Activated CD4-positive, CD25-positive, alpha-beta regulatory T cell treated with anti-CD3 and anti-CD28 coated beads, Interleukin-2, amount 50 U/mL, for 72 hours (primary cell): ENCODE results near the gene TMEM179.
"Not testable (repeated sequence)": the region's sequence is repeated elsewhere in the genome, so short reads cannot be mapped to it uniquely, and the experiment has no call there.

Experiments used
- DNase-seq: peaks from one replicate; pipeline ENCODE4 v3.0.0; 2021

TMEM179 gene

DNA sequence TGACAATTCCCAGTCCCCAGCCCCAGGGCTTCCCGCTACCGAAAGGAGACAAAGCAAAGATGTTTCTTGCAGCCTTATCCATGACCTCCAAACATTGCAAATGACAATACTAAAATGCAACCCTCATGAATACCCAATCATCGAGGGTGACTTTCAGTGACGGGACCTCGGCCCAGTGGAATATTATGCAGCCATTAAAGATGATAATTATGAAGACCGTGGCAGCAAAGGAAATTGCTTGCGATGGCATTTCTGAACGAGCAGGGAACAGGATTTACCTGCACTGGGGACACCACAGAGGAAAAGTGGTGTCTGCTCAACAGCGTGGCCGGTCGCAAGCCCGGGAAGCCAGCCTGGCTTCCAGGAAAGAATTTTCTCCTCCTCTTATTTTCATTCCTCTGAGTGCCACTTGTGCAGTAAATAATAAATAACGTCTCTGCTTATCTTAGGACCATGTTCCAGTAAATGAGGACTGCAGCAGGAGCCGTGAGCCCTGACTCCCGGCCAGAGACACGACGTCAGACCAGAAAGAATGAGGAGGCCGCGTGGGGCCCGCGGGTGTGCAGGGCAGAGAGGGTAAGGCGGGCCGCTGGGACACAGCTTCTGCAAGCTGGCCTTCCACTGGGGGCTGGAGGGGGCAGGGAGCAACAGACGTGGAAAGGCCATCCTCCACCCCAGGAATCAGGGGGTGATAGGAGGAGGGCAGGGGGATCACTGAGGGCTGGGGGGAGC, 18.4 kb downstream of the TMEM179 start:
- DNase-seq = no peak

DNA sequence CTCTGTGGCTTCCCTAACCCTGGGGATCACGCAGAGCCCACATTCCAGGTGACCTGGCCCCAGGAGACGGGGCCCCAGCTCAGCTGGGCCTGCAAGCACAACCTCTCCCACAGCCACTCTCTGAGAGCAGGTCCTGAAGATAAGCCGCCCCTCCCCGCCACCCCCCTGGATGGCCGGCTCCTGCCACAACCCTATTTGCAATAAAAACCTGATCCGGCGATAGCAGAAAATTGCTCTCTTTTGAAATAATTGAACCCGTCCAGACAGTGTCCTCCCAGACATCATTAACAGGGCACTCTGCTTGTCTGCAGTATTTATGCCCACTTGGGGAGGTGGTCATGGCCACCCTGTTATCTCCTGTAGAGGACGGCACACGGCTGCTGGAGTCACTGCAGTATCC, 20.0 kb downstream of the TMEM179 start:
- DNase-seq = no peak

DNA sequence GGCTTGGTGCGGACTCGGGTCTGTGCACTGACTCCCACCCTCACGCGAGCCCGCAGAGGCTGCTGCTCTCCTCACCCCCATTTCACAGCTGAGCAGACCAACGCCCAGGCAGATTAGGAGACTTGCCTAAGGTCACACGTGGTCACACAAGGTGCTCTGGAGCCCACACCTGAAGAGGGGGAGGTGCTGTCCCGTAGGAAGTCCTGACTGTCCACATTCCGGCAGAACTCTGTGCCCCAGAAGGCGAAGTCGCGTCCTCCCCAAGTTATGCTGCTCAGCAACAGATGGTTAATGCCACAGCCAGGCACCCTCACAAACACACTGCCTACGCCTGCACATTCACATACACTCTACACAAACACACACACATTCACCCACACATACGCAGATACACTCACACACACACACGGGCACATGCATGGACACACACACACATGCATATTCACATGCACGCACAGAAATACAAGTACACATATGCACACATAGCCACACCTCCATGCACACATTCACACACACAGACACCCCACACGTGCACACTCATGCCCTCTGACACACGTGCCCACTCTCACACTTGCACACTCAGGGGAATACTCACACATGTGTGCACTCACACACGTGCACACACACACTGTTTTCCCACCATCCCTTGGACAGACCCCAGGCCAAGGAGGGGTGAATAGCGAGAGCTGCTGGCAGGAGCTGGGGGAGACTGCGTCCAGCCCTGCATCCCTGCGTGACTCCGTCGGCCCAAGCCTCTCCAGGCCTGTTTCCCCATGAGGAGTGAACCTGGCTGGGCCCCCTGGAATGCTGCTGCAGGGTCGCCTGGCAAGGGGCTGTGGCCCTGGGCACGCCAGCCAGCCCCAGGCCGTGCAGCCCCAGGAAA, 20.9 kb downstream of the TMEM179 start:
- DNase-seq = no peak

DNA sequence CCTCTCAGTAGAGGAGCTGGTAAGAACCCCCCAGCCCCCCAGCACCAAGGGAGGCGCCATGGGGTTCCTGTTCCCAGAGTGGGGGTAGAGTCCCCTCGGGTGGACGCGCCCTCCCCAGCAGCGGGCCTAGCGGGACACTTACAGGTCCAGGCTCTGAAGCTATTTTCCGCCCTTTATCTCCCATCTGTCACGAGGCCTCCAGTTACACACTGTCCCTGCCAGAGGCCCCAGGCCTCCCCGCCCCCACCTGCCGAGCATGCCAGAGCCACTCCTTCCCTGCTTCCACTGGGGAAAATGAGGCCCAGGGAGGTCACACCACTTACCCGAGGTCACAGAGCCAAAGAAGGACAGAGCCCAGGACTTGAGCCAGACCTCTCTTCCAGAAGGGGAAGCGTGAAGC, 21.9 kb downstream of the TMEM179 start:
- DNase-seq = no peak

- no peak for DNase-seq
Measured at GRCh38 chr14:104582005-104582404, 22.6 kb downstream of the TMEM179 start.

DNA sequence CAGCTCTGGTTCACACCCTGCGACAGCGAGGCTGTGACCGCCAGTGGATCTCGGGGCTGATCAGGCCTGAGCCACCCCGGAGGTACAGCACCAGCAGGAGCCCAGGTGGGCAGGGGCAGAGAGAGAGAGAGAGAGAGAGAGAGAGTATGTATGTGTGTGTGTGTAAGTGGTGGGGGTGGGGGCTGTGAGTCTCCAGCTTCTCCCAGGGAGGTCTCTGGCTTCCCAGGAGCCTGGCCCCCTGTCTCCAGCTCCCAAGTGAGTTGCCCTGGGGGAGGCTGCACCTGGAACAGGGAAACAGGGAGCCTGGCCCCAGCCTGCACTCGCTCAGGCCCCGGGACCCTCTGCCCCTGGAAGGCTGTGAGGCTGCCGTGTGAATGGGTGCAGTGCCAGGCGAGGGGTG, 23.1 kb downstream of the TMEM179 start:
- DNase-seq = no peak

- no peak for DNase-seq
Measured at GRCh38 chr14:104580961-104581360, 23.6 kb downstream of the TMEM179 start.

DNA sequence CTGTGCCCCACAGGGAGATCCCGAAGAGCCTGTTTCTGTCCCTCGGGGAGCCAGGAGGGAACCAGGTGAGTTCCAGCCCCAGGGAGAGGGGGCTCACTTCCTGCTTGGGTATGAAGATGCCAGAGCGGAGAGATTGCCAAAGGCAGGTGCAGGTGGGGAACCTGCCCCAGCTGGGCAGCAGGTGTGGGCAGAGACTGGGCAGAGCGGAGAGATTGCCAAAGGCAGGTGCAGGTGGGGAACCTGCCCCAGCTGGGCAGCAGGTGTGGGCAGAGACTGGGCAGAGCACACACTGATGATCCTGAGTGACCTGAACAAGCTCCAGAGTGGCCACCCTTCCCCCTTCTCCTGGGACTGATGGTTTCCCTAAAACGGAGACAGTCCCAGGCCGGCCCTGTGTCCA, 24.6 kb downstream of the TMEM179 start:
- DNase-seq = not testable (repeated sequence)

DNA sequence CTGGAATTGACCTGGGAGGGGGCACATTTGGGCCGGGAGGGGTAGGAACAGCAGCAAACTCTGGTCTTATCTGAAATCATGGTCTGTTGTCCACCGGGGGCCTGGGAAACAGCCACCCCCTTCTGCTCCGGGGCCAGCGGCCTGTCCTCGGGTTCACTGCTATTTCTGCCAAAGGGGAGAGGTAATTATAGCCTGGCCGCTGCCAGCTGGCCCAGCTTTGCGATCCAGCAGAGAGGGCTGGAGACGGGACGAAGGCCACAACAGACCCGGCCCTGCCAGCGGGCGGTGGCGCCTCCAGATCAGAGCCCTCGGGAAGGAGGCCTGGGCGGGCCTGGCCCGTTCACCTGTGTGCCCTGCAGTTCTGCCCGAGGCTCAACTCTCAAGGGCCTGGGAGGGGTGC, 25.1 kb downstream of the TMEM179 start, which contains the start of gene C14orf180:
Gene C14orf180, plus strand, starts transcription at position 258 of the 400 bp plus-strand sequence. CDS start 6,667 bp downstream, outside the sequence.
- no peak for DNase-seq

- DNase-seq = no peak
Measured at GRCh38 chr14:104578321-104578720, 26.3 kb downstream of the TMEM179 start.

GRCh38 chr14:104577847-104578301, 26.7 kb downstream of the TMEM179 start:
- no peak for DNase-seq

DNA sequence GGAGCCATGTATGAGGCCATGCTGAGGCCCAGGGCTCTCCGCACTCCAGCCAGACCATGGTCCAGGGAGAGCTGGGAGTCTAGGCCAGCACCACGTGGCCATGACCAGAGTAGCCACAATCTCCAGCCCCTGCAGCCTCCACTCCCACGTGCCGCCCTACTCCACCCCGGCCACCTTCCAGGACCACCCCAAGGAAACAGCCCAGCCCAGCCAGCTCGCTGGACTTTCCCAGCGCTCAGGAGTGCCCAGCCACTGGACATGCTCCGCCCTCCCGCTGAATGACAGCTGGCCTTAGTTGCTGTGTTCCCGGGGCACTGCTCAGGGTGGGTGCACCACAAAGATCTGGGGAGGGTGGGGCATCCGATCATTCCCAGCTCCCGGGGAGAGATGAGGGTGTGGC, 27.1 kb downstream of the TMEM179 start:
- no peak for DNase-seq

DNA sequence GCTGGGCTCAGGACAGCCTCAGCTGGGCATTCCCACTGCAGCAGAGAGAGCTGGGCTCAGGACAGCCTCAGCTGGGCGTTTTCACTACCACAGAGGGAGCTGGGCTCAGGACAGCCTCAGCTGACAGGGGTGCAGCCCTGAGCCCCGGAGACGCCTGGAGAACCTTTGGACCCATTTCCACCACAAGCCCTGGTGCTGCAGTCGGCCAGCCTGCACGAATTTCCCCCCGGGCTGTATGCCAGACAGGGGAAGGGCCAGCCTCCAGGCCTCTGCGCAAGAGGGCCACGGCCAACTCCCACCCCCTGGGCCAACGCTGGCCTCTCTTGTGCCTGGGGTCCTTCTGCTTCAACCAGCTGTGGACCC, 27.6 kb downstream of the TMEM179 start:
- no peak for DNase-seq

DNA sequence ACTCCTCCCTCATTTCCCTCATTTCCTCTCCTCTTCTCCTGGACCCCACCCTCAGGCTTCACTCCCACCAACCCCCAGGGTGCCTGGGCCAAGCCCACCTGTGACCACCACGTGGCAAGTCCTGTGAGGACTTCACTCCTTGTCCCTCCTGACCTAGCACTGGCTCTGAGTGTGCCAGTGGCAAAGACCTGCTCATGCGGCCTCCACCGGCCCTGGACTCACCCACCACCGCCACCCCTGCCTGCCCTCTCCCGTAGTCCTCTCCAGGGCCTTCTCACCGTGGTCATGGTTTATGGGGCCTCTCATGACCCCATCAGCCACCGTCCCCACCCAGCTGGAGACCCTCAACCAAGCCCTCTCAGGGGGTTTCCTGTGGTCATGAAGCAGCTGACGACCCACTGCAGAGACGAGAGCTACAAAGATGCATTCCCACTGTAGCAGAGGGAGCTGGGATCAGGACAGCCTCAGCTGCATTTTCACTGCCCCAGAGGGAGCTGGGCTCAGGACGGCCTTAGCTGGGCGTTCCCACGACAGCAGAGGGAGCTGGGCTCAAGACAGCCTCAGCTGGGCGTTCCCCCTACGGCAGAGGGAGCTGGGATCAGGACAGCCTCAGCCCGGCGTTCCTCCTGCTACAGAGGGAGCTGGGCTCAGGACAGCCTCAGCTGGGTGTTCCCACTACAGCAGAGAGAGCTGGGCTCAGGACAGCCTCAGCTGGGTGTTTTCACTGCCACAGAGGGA, 28.2 kb downstream of the TMEM179 start:
- no peak for DNase-seq

DNA sequence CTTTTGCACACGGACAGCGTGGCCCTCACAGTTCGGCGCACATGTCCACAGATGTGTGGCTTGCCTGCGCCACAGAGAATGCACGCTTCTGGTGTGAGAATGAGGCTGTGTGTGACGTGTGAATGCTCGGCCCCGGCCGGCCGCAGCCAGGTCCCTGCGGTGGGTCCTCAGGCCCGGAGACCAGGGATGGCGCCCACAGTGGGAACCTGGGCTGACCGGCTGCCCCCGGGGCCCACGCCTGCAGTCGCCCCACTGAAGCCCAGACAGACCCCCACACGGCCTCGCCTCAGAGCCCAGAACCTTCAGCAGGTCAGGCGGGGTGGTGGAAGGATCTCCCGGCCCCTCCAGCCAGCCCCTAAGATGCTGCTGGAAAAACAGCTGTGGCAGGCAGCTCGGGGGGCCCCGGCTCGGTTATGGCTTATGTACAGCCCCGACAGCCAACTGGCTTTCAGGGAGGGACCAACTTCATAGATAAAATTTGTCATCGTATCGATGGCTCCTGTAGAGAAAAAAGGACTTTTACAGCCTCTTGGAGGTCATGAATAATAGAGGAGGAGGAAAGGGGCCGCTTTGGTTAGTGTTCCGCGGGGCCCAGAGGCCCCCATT, 29.5 kb downstream of the TMEM179 start:
- no peak for DNase-seq

DNA sequence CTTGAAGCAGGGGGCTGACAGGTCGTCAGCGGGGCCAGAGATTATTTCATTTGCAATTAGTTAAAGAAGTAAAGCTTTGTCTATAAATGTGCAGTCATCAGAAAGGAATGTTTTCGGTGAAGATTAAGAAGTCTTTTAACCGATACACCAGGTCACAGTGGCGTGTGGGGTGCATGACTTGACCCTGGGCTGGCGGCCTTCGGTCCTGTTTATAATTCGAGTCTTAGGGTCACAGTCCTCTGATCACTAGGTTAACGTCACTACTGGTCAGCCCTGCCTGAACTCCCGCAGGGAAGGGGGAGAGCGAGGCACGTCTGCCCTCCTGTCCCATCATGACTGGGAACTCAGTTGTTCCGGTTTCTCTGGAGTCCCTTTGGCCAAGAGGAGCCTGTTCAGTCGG, 30.0 kb downstream of the TMEM179 start:
- no peak for DNase-seq

DNA sequence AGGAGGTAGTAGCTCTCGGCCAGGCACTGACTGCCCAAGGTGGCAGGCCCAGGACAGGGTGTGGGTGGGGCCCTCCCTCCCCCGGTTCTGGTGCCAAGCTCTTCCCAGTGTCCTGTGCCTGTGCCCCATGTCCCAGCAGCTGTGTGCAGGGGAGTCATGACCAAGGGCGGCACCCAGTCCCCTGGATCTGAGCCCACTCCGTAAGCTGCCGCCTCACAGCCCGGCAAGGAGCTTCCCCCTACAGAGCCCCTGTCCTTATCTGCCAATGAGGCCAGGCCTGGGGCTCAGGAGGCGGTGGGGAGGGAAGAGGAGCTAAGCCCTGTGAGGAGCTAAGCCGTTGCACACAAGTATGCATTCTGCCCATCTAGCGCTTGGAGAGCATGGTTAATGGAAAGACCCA, 30.6 kb downstream of the TMEM179 start:
- DNase-seq = no peak

DNA sequence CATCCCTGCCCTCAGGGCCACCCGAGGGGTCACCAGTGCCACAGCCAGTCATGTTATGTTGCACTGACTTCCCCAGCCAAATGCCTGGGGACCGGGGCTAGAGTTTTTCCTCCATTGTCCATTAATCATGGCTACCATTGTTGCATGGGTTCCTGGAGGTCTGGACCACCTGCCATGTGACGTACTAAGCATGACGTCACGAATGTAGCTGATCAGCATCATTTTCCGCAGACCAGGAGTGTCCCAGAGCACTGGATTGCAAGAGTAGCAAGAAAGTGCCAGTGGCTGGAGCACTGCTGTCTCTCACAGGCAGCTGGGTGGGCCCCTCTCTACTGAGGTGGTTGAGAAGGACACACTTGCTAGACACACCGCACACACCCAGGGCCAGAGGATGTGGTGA, 31.9 kb downstream of the TMEM179 start:
- no peak for DNase-seq

GRCh38 chr14:104572024-104572626, 32.4 kb downstream of the TMEM179 start:
- DNase-seq = no peak

DNA sequence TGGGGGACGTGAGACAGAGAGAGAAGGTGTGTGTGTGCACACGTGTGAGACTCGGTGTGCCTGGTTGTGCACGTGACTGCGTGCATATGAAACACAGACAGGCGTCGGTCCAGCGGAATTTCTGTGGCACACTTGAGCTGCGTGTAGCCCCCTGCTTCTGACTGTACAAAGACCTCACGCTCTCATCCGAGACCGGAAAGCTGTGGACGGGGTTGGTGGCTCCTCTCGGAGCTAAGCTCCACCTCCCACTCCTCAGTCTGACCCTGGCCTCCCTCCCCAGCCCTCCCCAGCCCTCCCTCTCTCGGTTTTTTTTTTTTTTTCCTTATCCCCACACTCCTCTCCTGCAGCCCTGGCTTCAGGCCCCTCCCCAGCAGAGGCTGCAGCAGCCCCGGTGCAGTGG, 33.3 kb downstream of the TMEM179 start:
- no peak for DNase-seq

- no peak for DNase-seq
Measured at GRCh38 chr14:104569435-104569834, 35.1 kb downstream of the TMEM179 start.

DNA sequence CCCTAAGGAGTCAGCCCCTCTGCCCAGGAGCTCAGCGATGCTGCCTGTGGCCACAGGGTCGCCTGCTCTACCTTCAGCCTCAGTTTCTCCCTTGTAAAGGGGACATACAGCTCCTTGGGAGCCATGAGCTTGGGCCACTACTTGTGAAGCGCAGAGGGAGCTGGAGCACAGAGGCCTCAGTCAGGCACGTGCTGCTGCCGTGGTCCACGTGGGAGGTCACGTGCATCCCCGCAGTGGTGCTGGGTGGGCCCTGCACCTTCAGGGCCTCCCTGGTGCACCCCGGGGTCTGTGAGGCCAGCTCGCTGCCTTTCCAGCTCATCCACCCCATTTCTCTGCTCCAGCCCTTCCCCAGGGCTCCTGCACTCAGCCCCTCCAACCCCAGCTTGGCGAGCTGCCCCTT, 36.0 kb downstream of the TMEM179 start:
- no peak for DNase-seq

- DNase-seq = no peak
Measured at GRCh38 chr14:104567957-104568225, 36.7 kb downstream of the TMEM179 start.
